K562 (cell line): ENCODE results near the gene PGBD4. TPM values are rescaled to one million over a fixed set of nuclear protein-coding genes. Genes with fewer than 3 reads are reported as not detected.

Source experiments
- IRF2 ChIP-seq: sonication (generic); formaldehyde crosslinking; IDR thresholded peaks from 2 replicates; pipeline ENCODE4 v1.8.1; 2022; ENCODE audit warnings: mild to moderate bottlenecking, missing genetic modification reagents
- MAZ ChIP-seq, 2 experiments: fragments of 450-650 bp in 1 of 2; sonication (generic) in 1 of 2; formaldehyde crosslinking; IDR thresholded peaks in 1 of 2; conservative IDR thresholded peaks in 1 of 2; 2 replicates each; pipeline versions ENCODE4 v1.4.0 to v1.5.0; 2020; ENCODE audit warnings: mild to moderate bottlenecking in 1 of 2, missing genetic modification reagents in 1 of 2
- PRMT5 ChIP-seq: sonication (generic); formaldehyde crosslinking; IDR thresholded peaks from 2 replicates; pipeline ENCODE4 v1.5.0; 2020; ENCODE audit warnings: missing genetic modification reagents
- SMAD4 ChIP-seq: fragments of 250-450 bp; sonication (Bioruptor Pico); conservative IDR thresholded peaks from 2 replicates; pipeline ENCODE4 v1.8.0; 2021; ENCODE audit warnings: inconsistent platforms, mild to moderate bottlenecking, moderate library complexity
- SRSF3 ChIP-seq: fragments of 200-400 bp; formaldehyde crosslinking; IDR thresholded peaks from 2 replicates; pipeline ENCODE4 v1.6.1; 2016; ENCODE audit warnings: mild to moderate bottlenecking, low read length, moderate library complexity; ENCODE audit not compliant: insufficient read depth
- SRSF7 ChIP-seq: fragments of 200-400 bp; formaldehyde crosslinking; optimal IDR thresholded peaks from 2 replicates; pipeline ENCODE3; 2017; ENCODE audit warnings: mild to moderate bottlenecking, low read depth, low read length
- TCFL5 ChIP-seq: fragments of 250-450 bp; sonication (Bioruptor Pico); conservative IDR thresholded peaks from 2 replicates; pipeline ENCODE4 v1.6.1; 2021; ENCODE audit warnings: mild to moderate bottlenecking, moderate library complexity, matching md5 sums
- TRIM24 ChIP-seq, 2 experiments: fragments of 450-650 bp; IDR thresholded peaks; 2 replicates each; pipeline ENCODE4 v1.6.1; 2016
- ZC3H11A ChIP-seq: IDR thresholded peaks from 2 replicates; pipeline ENCODE4 v1.6.1; 2012; ENCODE audit warnings: low read depth, low read length, improper control_type of control experiment
- ZNF316 ChIP-seq: fragments of 450-650 bp; IDR thresholded peaks from 2 replicates; pipeline ENCODE4 v1.6.1; 2016
- polyA plus RNA-seq, 8 experiments: library from polyadenylated mRNA; depleted of rRNA in 4 of 8; stranded (reverse) in 5 of 8; unstranded in 3 of 8; fragments of >200 nt; fragmentation: Nextera tagmentation in 2 of 8; fragmentation: Illumina TruSeq in 1 of 8; extraction: Ambion mirVana in 2 of 8; extraction: Trizol in 1 of 8; gene quantifications; 2 replicates each; pipeline versions ENCODE4 v1.2.1 to v1.2.3, GENCODE V29; 2011 to 2014; ENCODE audit warnings: inconsistent platforms in 1 of 8, missing spikeins in 1 of 8
- total RNA-seq, 7 experiments: library from RNA; depleted of rRNA in 6 of 7; stranded (reverse); fragments of >200 nt in 6 of 7; fragmentation: Illumina TruSeq in 2 of 7; extraction: Trizol in 2 of 7; gene quantifications; 2 replicates each; pipeline versions ENCODE4 v1.2.1 to v1.2.3, GENCODE V29; 2011 to 2021; ENCODE audit warnings: low replicate concordance in 1 of 7
- TF ChIP-seq, protein P1 (sequence below): sonication (generic); formaldehyde crosslinking; IDR thresholded peaks from 2 replicates; pipeline ENCODE4 v1.5.0; 2020; ENCODE audit warnings: missing genetic modification reagents
- TF ChIP-seq, protein P2 (sequence below), 2 experiments: fragments of 450-650 bp; IDR thresholded peaks; 2 replicates each; pipeline ENCODE4 v1.6.1; 2016
- TF ChIP-seq, protein P3 (sequence below), 3 experiments: IDR thresholded peaks in 2 of 3; conservative IDR thresholded peaks in 1 of 3; 2 replicates each; pipeline ENCODE4 v1.5.1; 2011 to 2012; ENCODE audit warnings: low read length in 3 of 3, mild to moderate bottlenecking in 3 of 3, control low read depth in 2 of 3, improper control_type of control experiment in 1 of 3, inconsistent platforms in 1 of 3, low read depth in 1 of 3, mixed read lengths in 1 of 3, moderate library complexity in 1 of 3; ENCODE audit not compliant: insufficient read depth in 2 of 3
- TF ChIP-seq, protein P4 (sequence below): IDR thresholded peaks from 2 replicates; pipeline ENCODE4 v1.6.1; 2016; ENCODE audit warnings: missing genetic modification characterization, missing compliant biosample characterization
- TF ChIP-seq, protein P5 (sequence below): fragments of 450-650 bp; IDR thresholded peaks from 2 replicates; pipeline ENCODE4 v1.6.1; 2016; ENCODE audit warnings: borderline replicate concordance
- TF ChIP-seq, protein P6 (sequence below): sonication (generic); formaldehyde crosslinking; IDR thresholded peaks from 2 replicates; pipeline ENCODE4 v1.8.1; 2023; ENCODE audit warnings: mild to moderate bottlenecking, missing genetic modification reagents

The PGBD4 gene
- total and polyA plus RNA-seq, 9 of the 15 experiments (the other 6 are each of a cell fraction or from before 2014, with no cell fraction given): 2.1 to 4.9 (median 2.7) TPM

DNA sequence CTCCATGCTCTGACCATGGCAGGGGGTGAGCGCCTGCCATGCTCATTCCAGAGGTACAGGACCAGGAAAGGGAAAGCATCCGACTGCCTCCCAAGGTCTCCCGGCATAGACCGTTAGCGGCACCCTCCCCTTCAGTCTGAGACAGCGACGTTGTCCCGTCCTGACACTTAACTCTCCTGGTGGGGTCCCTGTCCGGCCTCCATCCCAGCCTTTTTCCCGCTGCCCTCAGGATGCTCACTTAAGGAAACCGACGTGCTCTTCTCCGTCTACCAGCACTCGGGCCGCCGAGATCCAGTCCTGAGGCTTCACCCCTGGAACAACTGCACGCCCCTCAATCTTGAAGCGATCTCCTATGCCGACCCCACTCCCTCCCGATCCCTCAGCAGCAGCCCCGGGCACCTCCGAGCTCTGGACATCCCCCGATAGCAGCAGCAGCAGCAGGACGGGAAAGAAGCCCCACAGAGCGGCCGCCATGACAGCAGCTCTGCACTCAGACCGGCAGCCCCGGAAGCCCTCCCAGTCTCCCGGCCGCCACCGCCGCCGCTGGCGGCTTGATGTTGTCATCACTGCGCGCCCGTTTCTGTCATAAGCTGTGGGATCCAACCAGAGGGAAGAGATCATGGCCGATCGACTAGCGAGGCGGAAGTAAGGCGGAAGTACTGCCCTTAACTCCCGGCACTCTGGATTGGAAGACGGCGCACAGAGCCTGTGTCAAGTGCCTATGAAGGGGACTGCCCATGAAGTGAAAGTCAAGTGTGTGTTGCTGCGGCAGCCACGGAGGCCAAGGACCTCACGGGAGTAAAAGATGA is at the start of gene PGBD4, which contains the start of gene EMC7 (continued):
- TF ChIP-seq, protein P1, sequence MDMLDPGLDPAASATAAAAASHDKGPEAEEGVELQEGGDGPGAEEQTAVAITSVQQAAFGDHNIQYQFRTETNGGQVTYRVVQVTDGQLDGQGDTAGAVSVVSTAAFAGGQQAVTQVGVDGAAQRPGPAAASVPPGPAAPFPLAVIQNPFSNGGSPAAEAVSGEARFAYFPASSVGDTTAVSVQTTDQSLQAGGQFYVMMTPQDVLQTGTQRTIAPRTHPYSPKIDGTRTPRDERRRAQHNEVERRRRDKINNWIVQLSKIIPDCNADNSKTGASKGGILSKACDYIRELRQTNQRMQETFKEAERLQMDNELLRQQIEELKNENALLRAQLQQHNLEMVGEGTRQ: no peak
- TF ChIP-seq, protein P2, sequence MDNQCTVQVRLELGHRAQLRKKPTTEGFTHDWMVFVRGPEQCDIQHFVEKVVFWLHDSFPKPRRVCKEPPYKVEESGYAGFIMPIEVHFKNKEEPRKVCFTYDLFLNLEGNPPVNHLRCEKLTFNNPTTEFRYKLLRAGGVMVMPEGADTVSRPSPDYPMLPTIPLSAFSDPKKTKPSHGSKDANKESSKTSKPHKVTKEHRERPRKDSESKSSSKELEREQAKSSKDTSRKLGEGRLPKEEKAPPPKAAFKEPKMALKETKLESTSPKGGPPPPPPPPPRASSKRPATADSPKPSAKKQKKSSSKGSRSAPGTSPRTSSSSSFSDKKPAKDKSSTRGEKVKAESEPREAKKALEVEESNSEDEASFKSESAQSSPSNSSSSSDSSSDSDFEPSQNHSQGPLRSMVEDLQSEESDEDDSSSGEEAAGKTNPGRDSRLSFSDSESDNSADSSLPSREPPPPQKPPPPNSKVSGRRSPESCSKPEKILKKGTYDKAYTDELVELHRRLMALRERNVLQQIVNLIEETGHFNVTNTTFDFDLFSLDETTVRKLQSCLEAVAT (IDR thresholded peaks at IDR 0.05): peak in 1 of 2 experiments; percentile 55; a peak in 1 of 4 replicates
- TF ChIP-seq SRSF7 (no peak), TRIM24 (IDR thresholded peaks at IDR 0.05) (no peak), SRSF3 (no peak), TCFL5 (CRISPR knock-in tag) (no peak), PRMT5 (CRISPR knock-in tag) (no peak), IRF2 (CRISPR knock-in tag) (no peak), MAZ (CRISPR knock-in tag; conservative IDR thresholded peaks at IDR 0.05 in 1 of 2, IDR thresholded peaks at IDR 0.05 in 1 of 2) (peak in 1 of 2 experiments; percentile 23; a peak in 1 of 4 replicates), SMAD4 (CRISPR knock-in tag) (0 out of 2 replicates have a peak, but pooled peaks have one; percentile 47), ZNF316 (no peak), ZC3H11A (0 out of 2 replicates have a peak, but pooled peaks have one; percentile 32)
- TF ChIP-seq, protein P3, sequence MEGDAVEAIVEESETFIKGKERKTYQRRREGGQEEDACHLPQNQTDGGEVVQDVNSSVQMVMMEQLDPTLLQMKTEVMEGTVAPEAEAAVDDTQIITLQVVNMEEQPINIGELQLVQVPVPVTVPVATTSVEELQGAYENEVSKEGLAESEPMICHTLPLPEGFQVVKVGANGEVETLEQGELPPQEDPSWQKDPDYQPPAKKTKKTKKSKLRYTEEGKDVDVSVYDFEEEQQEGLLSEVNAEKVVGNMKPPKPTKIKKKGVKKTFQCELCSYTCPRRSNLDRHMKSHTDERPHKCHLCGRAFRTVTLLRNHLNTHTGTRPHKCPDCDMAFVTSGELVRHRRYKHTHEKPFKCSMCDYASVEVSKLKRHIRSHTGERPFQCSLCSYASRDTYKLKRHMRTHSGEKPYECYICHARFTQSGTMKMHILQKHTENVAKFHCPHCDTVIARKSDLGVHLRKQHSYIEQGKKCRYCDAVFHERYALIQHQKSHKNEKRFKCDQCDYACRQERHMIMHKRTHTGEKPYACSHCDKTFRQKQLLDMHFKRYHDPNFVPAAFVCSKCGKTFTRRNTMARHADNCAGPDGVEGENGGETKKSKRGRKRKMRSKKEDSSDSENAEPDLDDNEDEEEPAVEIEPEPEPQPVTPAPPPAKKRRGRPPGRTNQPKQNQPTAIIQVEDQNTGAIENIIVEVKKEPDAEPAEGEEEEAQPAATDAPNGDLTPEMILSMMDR (IDR thresholded peaks at IDR 0.05 in 2 of 3, conservative IDR thresholded peaks at IDR 0.05 in 1 of 3; ENCODE audit: insufficient read depth in 2 of 3, low read depth in 1 of 3, low read length in 3 of 3): no peak
- TF ChIP-seq, protein P4, sequence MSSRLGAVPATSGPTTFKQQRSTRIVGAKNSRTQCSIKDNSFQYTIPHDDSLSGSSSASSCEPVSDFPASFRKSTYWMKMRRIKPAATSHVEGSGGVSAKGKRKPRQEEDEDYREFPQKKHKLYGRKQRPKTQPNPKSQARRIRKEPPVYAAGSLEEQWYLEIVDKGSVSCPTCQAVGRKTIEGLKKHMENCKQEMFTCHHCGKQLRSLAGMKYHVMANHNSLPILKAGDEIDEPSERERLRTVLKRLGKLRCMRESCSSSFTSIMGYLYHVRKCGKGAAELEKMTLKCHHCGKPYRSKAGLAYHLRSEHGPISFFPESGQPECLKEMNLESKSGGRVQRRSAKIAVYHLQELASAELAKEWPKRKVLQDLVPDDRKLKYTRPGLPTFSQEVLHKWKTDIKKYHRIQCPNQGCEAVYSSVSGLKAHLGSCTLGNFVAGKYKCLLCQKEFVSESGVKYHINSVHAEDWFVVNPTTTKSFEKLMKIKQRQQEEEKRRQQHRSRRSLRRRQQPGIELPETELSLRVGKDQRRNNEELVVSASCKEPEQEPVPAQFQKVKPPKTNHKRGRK (tag): no peak
- TF ChIP-seq, protein P5, sequence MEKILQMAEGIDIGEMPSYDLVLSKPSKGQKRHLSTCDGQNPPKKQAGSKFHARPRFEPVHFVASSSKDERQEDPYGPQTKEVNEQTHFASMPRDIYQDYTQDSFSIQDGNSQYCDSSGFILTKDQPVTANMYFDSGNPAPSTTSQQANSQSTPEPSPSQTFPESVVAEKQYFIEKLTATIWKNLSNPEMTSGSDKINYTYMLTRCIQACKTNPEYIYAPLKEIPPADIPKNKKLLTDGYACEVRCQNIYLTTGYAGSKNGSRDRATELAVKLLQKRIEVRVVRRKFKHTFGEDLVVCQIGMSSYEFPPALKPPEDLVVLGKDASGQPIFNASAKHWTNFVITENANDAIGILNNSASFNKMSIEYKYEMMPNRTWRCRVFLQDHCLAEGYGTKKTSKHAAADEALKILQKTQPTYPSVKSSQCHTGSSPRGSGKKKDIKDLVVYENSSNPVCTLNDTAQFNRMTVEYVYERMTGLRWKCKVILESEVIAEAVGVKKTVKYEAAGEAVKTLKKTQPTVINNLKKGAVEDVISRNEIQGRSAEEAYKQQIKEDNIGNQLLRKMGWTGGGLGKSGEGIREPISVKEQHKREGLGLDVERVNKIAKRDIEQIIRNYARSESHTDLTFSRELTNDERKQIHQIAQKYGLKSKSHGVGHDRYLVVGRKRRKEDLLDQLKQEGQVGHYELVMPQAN: peak; percentile 79
- TF ChIP-seq, protein P6, sequence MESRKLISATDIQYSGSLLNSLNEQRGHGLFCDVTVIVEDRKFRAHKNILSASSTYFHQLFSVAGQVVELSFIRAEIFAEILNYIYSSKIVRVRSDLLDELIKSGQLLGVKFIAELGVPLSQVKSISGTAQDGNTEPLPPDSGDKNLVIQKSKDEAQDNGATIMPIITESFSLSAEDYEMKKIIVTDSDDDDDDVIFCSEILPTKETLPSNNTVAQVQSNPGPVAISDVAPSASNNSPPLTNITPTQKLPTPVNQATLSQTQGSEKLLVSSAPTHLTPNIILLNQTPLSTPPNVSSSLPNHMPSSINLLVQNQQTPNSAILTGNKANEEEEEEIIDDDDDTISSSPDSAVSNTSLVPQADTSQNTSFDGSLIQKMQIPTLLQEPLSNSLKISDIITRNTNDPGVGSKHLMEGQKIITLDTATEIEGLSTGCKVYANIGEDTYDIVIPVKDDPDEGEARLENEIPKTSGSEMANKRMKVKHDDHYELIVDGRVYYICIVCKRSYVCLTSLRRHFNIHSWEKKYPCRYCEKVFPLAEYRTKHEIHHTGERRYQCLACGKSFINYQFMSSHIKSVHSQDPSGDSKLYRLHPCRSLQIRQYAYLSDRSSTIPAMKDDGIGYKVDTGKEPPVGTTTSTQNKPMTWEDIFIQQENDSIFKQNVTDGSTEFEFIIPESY (CRISPR knock-in tag): no peak; the same call in 1 of the 2 replicates
